Measurements from ENCODE around the gene C19orf44. TPM values are rescaled to one million over a fixed set of nuclear protein-coding genes. Genes with fewer than 3 reads are reported as not detected.

C19orf44 gene
- total RNA-seq, 2 experiments from 2014 or later = 6.8 to 7.6 TPM

- intact Hi-C loops (cut with micrococcal nuclease; ENCODE audit: unreplicated experiment) = no loop called here
- no peak overlapping the region for H2AFZ ChIP-seq (ENCODE audit: low read length)
- no peak overlapping the region for H3K4me3 ChIP-seq (ENCODE audit: low read depth, low read length, poor library complexity, severe bottlenecking)
- no peak overlapping the region for H3K27ac ChIP-seq (ENCODE audit: low read depth, low read length, poor library complexity, severe bottlenecking)
- no peak overlapping the region for H3K4me2 ChIP-seq (ENCODE audit: low read length)
- ChIA-PET POLR2A (interaction anchor here (0.6 kb wide), 1 partner anchor 10 kb away, joined by 3 read pairs; no protein-coding TSS in a partner anchor), CTCF (ENCODE audit: unreplicated experiment) (no interaction called here)
- peaks cover 80% of the 10 kb centered on the region for H3K36me3 ChIP-seq (ENCODE audit: insufficient read depth, low read length)
- H3K4me1 ChIP-seq (ENCODE audit: insufficient read depth, low read length, poor library complexity, severe bottlenecking) = no peaks in the 10 kb centered on the region
- no peaks in the 10 kb centered on the region for H4K20me1 ChIP-seq (ENCODE audit: insufficient read depth, low read length)
- H3K9me3 ChIP-seq (ENCODE audit: low read length) = no peaks in the 10 kb centered on the region
- no TSS peak for BruUV-seq (replicated peaks)
- TF ChIP-seq EZH2phosphoT487 (IDR thresholded peaks at IDR 0.05; ENCODE audit: borderline replicate concordance, low read depth, low read length) = no peak
- TF ChIP-seq CTCF (conservative IDR thresholded peaks at IDR 0.05; ENCODE audit: low read length) = no peak
- no peaks in the 10 kb centered on the region for H3K9me2 ChIP-seq (ENCODE audit: insufficient read depth, low read length)
- DNase-seq (ENCODE audit: low spot score) = no peak
- no peaks in the 10 kb centered on the region for H3K79me2 ChIP-seq (ENCODE audit: insufficient read depth, low read depth, low read length)
These were observed 63.6 kb downstream of the C19orf44 start for GRCh38 chr19:16559780-16560276.

- Histone ChIP-seq H3K36me3 (ENCODE audit: insufficient read depth, low read length) (peaks cover 84% of the 10 kb centered on the region), H3K4me2 (ENCODE audit: low read length) (no peak overlapping the region), H3K9me3 (ENCODE audit: low read length) (no peaks in the 10 kb centered on the region), H3K4me3 (ENCODE audit: low read depth, low read length, poor library complexity, severe bottlenecking) (no peak overlapping the region), H3K9me2 (ENCODE audit: insufficient read depth, low read length) (no peaks in the 10 kb centered on the region), H3K4me1 (ENCODE audit: insufficient read depth, low read length, poor library complexity, severe bottlenecking) (no peaks in the 10 kb centered on the region), H2AFZ (ENCODE audit: low read length) (no peak overlapping the region), H4K20me1 (ENCODE audit: insufficient read depth, low read length) (no peaks in the 10 kb centered on the region), H3K79me2 (ENCODE audit: insufficient read depth, low read depth, low read length) (no peaks in the 10 kb centered on the region), H3K27ac (ENCODE audit: low read depth, low read length, poor library complexity, severe bottlenecking) (no peak overlapping the region)
- CTCF ChIA-PET (ENCODE audit: unreplicated experiment) = no interaction called here
- BruUV-seq (replicated peaks) = no TSS peak
- TF ChIP-seq EZH2phosphoT487 (IDR thresholded peaks at IDR 0.05; ENCODE audit: borderline replicate concordance, low read depth, low read length) (no peak), CTCF (conservative IDR thresholded peaks at IDR 0.05; ENCODE audit: low read length) (no peak)
- POLR2A ChIA-PET = interaction anchor here (0.6 to 0.7 kb wide), 2 partner anchors 16 to 28 kb away, joined by 3 to 10 read pairs; no protein-coding TSS in a partner anchor
- intact Hi-C loops (cut with micrococcal nuclease; ENCODE audit: unreplicated experiment) = no loop called here
- no peak for DNase-seq (ENCODE audit: low spot score)
These were observed 65.2 kb downstream of the C19orf44 start for GRCh38 chr19:16561382-16561781.

GRCh38 chr19:16562608-16563025 is 66.4 kb downstream of the C19orf44 start:
- Histone ChIP-seq H3K9me3 (ENCODE audit: low read length) (no peaks in the 10 kb centered on the region), H4K20me1 (ENCODE audit: insufficient read depth, low read length) (no peaks in the 10 kb centered on the region), H3K79me2 (ENCODE audit: insufficient read depth, low read depth, low read length) (no peaks in the 10 kb centered on the region), H3K4me2 (ENCODE audit: low read length) (no peak overlapping the region), H3K4me1 (ENCODE audit: insufficient read depth, low read length, poor library complexity, severe bottlenecking) (no peaks in the 10 kb centered on the region), H3K9me2 (ENCODE audit: insufficient read depth, low read length) (no peaks in the 10 kb centered on the region), H3K4me3 (ENCODE audit: low read depth, low read length, poor library complexity, severe bottlenecking) (no peak overlapping the region), H3K27ac (ENCODE audit: low read depth, low read length, poor library complexity, severe bottlenecking) (no peak overlapping the region), H3K36me3 (ENCODE audit: insufficient read depth, low read length) (peaks cover 87% of the 10 kb centered on the region), H2AFZ (ENCODE audit: low read length) (no peak overlapping the region)
- no peak for DNase-seq (ENCODE audit: low spot score)
- POLR2A ChIA-PET = no interaction called here
- TSS peak; percentile 33 for BruUV-seq (replicated peaks)
- TF ChIP-seq EZH2phosphoT487 (IDR thresholded peaks at IDR 0.05; ENCODE audit: borderline replicate concordance, low read depth, low read length) (no peak), CTCF (conservative IDR thresholded peaks at IDR 0.05; ENCODE audit: low read length) (no peak)
- CTCF ChIA-PET (ENCODE audit: unreplicated experiment) = no interaction called here
- intact Hi-C loops (cut with micrococcal nuclease; ENCODE audit: unreplicated experiment) = no loop called here
